Measurements from ENCODE around the gene RFPL3.

- no peak for TF ChIP-seq CTCF (IDR thresholded peaks at IDR 0.05; ENCODE audit: insufficient read depth, low read depth, low read length)
- no peak for TF ChIP-seq EZH2 (IDR thresholded peaks at IDR 0.05; ENCODE audit: insufficient read depth, low read length)
Measured at GRCh38 chr22:32324505-32325415, 32.9 kb upstream of the RFPL3 start.
